HEK293 (cell line): ENCODE data around the gene CCDC51.
A peak's percentile ranks its signal among the peaks of the same experiment; 100 is the strongest.

Experiments
- CTCF ChIA-PET: fragments of 350-600 bp; formaldehyde crosslinking; extraction: SDS; loops from one replicate; lab custom pipeline; 2021; ENCODE audit warnings: antibody characterized with exemption; lab: Yijun Ruan, JAX
- POLR2A ChIA-PET: fragments of 300-600 bp; formaldehyde crosslinking; extraction: SDS; loops from one replicate; lab custom pipeline; 2020; ENCODE audit warnings: antibody characterized with exemption, inconsistent platforms; lab: Yijun Ruan, JAX
- H3K27ac ChIP-seq: fragments of 200-500 bp; sonication (Bioruptor generic); 2 replicates; pipeline ENCODE4 v1.5.1; 2014; ENCODE audit warnings: low read depth, low read length, control low read depth, inconsistent platforms; ENCODE audit errors: extremely low read depth
- H3K36me3 ChIP-seq, 2 experiments: fragments of 200-500 bp in 1 of 2; sonication (Bioruptor generic) in 1 of 2; 1 replicate in 1 of 2; 2 replicates in 1 of 2; pipeline ENCODE4 v1.5.1; 2014 to 2017; ENCODE audit warnings: inconsistent platforms in 2 of 2, low read length in 2 of 2; ENCODE audit not compliant: control insufficient read depth in 2 of 2, insufficient read depth in 1 of 2
- H3K4me1 ChIP-seq: fragments of 200-500 bp; sonication (Bioruptor generic); 2 replicates; pipeline ENCODE4 v1.5.1; 2014; ENCODE audit warnings: mild to moderate bottlenecking, low read length, inconsistent platforms; ENCODE audit not compliant: control insufficient read depth, insufficient read depth
- H3K4me3 ChIP-seq: 2 replicates; pipeline ENCODE4 v1.5.1; 2011; ENCODE audit warnings: low read depth, mild to moderate bottlenecking, control low read depth, low read length, moderate library complexity
- H3K9me3 ChIP-seq: fragments of 200-500 bp; sonication (Bioruptor generic); 2 replicates; pipeline ENCODE4 v1.5.1; 2014; ENCODE audit warnings: low read depth, low read length, inconsistent platforms; ENCODE audit not compliant: control insufficient read depth, insufficient read depth
- SCRT2 ChIP-seq: fragments of 450-650 bp; formaldehyde crosslinking; IDR thresholded peaks from 2 replicates; pipeline ENCODE4 v1.5.1; 2016; ENCODE audit warnings: missing biosample characterization, missing genetic modification characterization
- ZFHX2 ChIP-seq: fragments of 450-650 bp; formaldehyde crosslinking; conservative IDR thresholded peaks from 2 replicates; pipeline ENCODE4 v1.5.1; 2016; ENCODE audit warnings: missing biosample characterization, missing genetic modification characterization
- ZNF155 ChIP-seq: fragments of 450-650 bp; formaldehyde crosslinking; IDR thresholded peaks from 2 replicates; pipeline ENCODE4 v1.5.1; 2016; ENCODE audit warnings: missing biosample characterization, missing genetic modification characterization
- ZNF350 ChIP-seq: fragments of 450-650 bp; formaldehyde crosslinking; IDR thresholded peaks from 2 replicates; pipeline ENCODE4 v1.5.0; 2017; ENCODE audit warnings: missing biosample characterization, mild to moderate bottlenecking, missing genetic modification characterization
- ZNF600 ChIP-seq: fragments of 450-650 bp; formaldehyde crosslinking; IDR thresholded peaks from 2 replicates; pipeline ENCODE4 v1.5.1; 2016; ENCODE audit warnings: missing biosample characterization, missing genetic modification characterization
- ZNF621 ChIP-seq: fragments of 450-650 bp; formaldehyde crosslinking; IDR thresholded peaks from 2 replicates; pipeline ENCODE4 v1.5.1; 2017; ENCODE audit warnings: missing biosample characterization, missing genetic modification characterization
- ZNF629 ChIP-seq: fragments of 450-650 bp; formaldehyde crosslinking; IDR thresholded peaks from 2 replicates; pipeline ENCODE4 v1.5.1; 2017; ENCODE audit warnings: missing biosample characterization, missing genetic modification characterization
- ZNF660 ChIP-seq: fragments of 450-650 bp; IDR thresholded peaks from 2 replicates; pipeline ENCODE4 v1.5.1; 2018; ENCODE audit warnings: missing biosample characterization, mild to moderate bottlenecking, missing genetic modification characterization
- ZNF747 ChIP-seq: fragments of 450-650 bp; formaldehyde crosslinking; IDR thresholded peaks from 2 replicates; pipeline ENCODE4 v1.5.1; 2016; ENCODE audit warnings: missing biosample characterization, missing genetic modification characterization
- ZXDB ChIP-seq: fragments of 450-650 bp; formaldehyde crosslinking; IDR thresholded peaks from 2 replicates; pipeline ENCODE4 v1.5.1; 2016; ENCODE audit warnings: missing biosample characterization, missing genetic modification characterization
- TF ChIP-seq, protein P1 (sequence below): fragments of 450-650 bp; formaldehyde crosslinking; IDR thresholded peaks from 2 replicates; pipeline ENCODE4 v1.5.1; 2016; ENCODE audit warnings: missing biosample characterization, missing genetic modification characterization
- TF ChIP-seq, protein P2 (sequence below): fragments of 450-650 bp; formaldehyde crosslinking; IDR thresholded peaks from 2 replicates; pipeline ENCODE4 v1.5.1; 2017; ENCODE audit warnings: missing biosample characterization, missing genetic modification characterization
- TF ChIP-seq, protein P3 (sequence below): fragments of 450-650 bp; formaldehyde crosslinking; IDR thresholded peaks from 2 replicates; pipeline ENCODE4 v1.5.1; 2016; ENCODE audit warnings: missing biosample characterization, missing genetic modification characterization

CCDC51 gene

DNA sequence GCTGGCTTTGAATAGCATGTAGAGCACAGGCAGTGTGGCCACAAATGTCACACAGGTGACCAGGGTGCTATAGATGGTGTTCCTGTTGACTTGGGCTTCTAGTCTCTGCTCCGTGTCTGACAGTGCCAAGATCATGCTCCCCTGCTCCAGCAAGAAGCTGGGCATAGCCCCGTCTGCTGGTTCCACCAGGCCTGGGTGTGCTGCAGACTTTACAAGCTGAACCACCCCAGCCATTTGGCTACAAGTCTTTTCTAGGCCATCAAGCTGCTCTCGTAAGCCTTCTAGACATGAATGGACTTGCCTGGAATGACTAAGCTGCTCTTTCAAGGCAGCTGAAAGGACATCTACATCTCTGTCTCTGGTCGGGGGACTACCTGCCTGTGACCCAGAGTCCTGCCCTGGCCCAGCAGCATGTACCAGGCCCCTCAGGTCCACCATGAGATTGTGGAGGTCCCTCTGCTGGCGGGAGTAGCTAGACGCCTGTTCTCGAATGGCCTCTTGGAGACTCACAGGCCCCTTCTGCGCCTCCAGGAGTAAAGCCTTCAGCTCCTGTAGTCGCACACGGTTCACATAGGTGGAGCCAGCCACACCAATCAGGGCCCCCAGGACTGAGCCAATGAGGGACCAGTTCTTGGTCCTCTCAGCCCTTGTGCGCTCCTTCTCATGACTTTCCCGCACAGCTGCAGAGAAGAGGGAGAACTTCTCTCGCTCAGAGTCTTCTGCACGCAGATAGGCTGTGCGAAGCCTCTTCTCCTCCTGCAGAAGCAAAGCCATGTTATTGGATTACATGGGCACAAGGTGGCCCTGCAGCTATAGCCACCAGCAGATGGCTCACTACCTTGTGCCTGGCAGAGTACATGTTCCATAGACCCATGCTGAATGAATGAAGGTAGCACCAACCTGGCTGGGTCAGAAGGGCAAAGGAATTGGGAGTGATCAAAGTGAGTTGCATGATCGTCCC lies 7.2 kb downstream of the CCDC51 start (continued):
- TF ChIP-seq, protein P1, sequence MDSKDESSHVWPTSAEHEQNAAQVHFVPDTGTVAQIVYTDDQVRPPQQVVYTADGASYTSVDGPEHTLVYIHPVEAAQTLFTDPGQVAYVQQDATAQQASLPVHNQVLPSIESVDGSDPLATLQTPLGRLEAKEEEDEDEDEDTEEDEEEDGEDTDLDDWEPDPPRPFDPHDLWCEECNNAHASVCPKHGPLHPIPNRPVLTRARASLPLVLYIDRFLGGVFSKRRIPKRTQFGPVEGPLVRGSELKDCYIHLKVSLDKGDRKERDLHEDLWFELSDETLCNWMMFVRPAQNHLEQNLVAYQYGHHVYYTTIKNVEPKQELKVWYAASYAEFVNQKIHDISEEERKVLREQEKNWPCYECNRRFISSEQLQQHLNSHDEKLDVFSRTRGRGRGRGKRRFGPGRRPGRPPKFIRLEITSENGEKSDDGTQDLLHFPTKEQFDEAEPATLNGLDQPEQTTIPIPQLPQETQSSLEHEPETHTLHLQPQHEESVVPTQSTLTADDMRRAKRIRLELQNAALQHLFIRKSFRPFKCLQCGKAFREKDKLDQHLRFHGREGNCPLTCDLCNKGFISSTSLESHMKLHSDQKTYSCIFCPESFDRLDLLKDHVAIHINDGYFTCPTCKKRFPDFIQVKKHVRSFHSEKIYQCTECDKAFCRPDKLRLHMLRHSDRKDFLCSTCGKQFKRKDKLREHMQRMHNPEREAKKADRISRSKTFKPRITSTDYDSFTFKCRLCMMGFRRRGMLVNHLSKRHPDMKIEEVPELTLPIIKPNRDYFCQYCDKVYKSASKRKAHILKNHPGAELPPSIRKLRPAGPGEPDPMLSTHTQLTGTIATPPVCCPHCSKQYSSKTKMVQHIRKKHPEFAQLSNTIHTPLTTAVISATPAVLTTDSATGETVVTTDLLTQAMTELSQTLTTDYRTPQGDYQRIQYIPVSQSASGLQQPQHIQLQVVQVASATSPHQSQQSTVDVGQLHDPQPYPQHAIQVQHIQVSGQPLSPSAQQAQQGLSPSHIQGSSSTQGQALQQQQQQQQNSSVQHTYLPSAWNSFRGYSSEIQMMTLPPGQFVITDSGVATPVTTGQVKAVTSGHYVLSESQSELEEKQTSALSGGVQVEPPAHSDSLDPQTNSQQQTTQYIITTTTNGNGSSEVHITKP (tag by site-specific recombination), result peak; percentile 71
- TF ChIP-seq, protein P2, sequence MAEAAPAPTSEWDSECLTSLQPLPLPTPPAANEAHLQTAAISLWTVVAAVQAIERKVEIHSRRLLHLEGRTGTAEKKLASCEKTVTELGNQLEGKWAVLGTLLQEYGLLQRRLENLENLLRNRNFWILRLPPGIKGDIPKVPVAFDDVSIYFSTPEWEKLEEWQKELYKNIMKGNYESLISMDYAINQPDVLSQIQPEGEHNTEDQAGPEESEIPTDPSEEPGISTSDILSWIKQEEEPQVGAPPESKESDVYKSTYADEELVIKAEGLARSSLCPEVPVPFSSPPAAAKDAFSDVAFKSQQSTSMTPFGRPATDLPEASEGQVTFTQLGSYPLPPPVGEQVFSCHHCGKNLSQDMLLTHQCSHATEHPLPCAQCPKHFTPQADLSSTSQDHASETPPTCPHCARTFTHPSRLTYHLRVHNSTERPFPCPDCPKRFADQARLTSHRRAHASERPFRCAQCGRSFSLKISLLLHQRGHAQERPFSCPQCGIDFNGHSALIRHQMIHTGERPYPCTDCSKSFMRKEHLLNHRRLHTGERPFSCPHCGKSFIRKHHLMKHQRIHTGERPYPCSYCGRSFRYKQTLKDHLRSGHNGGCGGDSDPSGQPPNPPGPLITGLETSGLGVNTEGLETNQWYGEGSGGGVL, result 0 out of 2 replicates have a peak, but pooled peaks have one; percentile 2
- TF ChIP-seq, protein P3, sequence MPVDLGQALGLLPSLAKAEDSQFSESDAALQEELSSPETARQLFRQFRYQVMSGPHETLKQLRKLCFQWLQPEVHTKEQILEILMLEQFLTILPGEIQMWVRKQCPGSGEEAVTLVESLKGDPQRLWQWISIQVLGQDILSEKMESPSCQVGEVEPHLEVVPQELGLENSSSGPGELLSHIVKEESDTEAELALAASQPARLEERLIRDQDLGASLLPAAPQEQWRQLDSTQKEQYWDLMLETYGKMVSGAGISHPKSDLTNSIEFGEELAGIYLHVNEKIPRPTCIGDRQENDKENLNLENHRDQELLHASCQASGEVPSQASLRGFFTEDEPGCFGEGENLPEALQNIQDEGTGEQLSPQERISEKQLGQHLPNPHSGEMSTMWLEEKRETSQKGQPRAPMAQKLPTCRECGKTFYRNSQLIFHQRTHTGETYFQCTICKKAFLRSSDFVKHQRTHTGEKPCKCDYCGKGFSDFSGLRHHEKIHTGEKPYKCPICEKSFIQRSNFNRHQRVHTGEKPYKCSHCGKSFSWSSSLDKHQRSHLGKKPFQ (tag by site-specific recombination), result no peak
- TF ChIP-seq SCRT2 (tag by site-specific recombination) (peak; percentile 73), ZNF660 (tag by site-specific recombination) (0 out of 2 replicates have a peak, but pooled peaks have one; percentile 14)

DNA sequence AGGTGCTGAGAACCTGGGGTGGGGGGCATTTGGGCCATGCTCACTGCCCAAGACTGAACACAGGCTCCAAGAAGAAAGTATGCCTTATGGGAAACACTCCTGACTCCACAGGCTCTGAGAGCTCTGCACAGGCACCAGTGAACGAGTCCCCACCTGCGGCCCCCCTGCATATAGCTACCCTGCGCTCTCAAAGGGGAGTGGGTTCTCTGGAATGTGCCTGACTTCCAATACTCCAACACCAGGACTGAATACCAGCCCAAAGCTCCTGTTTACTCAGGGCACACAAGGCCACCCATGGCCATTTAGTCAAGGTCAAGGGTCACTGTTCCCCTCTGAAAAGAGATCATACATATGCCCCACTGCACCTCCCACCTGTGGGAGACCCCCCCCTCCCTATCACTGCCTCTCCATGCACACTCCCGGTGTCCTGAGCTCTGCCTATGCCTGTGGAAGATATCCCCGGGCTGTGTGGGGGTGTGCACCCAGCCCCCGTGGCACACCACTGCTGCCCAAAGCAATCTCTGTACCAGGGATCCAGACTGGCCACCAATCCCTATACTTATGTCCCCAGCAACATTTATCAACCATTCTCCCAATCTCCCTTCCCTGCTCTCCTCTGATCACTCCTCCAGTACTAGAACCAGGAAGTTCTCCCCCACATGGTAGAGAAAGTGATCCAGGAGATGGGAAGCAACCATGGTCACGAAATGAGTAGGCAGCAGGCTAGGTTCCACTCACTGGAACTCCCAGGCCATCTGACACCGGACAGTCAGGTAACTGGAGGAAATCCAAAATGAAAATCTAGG lies 8.5 kb downstream of the CCDC51 start:
- TF ChIP-seq ZNF350 (no peak), ZNF600 (tag by site-specific recombination) (no peak)
- CTCF ChIA-PET, result interaction anchor here (1.5 to 5.9 kb wide), 3 partner anchors 23 to 31 kb away, joined by 4 to 238 read pairs (median 9); no protein-coding TSS in a partner anchor

DNA sequence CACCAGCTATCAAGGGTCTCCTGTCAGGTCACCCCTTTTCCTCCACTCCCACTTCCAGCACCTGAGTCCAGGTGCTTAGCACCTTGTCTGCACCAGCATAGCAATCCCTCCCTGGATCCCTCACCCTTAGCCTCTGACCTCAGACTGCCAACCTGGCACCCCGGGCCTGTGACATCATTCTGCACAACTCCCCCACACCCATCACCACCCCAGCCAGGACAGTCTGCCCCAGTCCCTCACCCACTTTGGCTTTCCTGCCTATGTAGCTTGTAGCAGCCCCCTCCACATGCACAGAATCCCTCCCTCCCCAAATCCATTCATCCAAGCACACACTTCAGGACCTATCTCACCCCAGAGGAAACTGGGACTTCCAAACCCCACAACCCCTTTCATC lies 9.2 kb downstream of the CCDC51 start:
- ChIA-PET CTCF (interaction anchor here (2.9 kb wide), 1 partner anchor 30 kb away, joined by 9 read pairs; no protein-coding TSS in a partner anchor), POLR2A (interaction anchor here (1.2 kb wide), 1 partner anchor 9 kb away, joined by 3 read pairs; the partner anchor contains the start of genes CCDC51 and TMA7)
- Histone ChIP-seq H3K9me3 (no peaks in the 10 kb centered on the region), H3K4me3 (no peak overlapping the region), H3K4me1 (peaks cover 3% of the 10 kb centered on the region; the same call in 1 of the 2 replicates), H3K36me3 (peaks cover 0 to 38% of the 10 kb centered on the region in 2 experiments; a peak in 1 of 3 replicates), H3K27ac (no peak overlapping the region)
- TF ChIP-seq ZNF747 (tag by site-specific recombination) (no peak), ZNF155 (tag by site-specific recombination) (no peak), ZFHX2 (tag by site-specific recombination) (peak; percentile 37; the same call in 1 of the 2 replicates), ZNF621 (tag by site-specific recombination) (no peak), ZXDB (tag by site-specific recombination) (no peak), ZNF629 (tag by site-specific recombination) (no peak)
- TF ChIP-seq, protein P2, result peak; percentile 91

More for the DNA sequence above, 8.5 kb downstream of the CCDC51 start:
- POLR2A ChIA-PET, result interaction anchor here (1.9 kb wide), 1 partner anchor 31 kb away, joined by 10 read pairs; no protein-coding TSS in a partner anchor
- Histone ChIP-seq H3K4me3 (no peak overlapping the region), H3K36me3 (peaks cover 0 to 38% of the 10 kb centered on the region in 2 experiments; a peak in 1 of 3 replicates), H3K9me3 (no peaks in the 10 kb centered on the region), H3K4me1 (peaks cover 3% of the 10 kb centered on the region; the same call in 1 of the 2 replicates), H3K27ac (no peak overlapping the region)
